ENCODE measurements around the gene LGR4. TPM values are rescaled to one million over a fixed set of nuclear protein-coding genes. Genes with fewer than 3 reads are reported as not detected.
"Not testable (repeated sequence)": the region's sequence is repeated elsewhere in the genome, so short reads cannot be mapped to it uniquely, and the experiment has no call there.

Gene LGR4
- total RNA-seq, 1 donor from 2014 or later = 36.2 TPM

DNA sequence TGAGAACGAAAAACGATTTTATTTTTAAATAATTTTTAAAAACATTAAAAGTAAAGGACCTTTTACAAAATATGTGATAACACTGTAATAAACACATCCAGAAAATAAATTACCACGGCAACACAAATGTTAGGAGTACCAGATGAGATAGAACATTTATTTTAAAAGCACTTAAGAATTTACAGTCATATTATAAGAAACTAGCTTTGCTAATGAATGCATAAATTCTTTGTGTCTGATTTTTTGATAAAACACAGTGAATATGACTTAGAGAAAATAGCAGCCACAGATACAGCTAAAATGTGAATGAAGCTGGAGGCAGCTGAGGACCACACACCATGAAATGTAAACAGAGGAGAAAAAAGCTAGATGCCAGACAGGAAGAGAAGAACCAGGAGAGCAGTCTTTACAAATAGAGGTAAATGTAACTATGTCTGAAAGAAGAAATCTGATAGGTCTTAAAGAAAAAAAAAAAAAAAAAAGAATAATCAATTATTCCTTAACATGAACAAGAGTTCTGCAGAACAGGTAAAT lies 124.2 kb downstream of the LGR4 start:
- H3K27me3 Mint-ChIP-seq (ENCODE audit: low read depth) = no peaks in the 10 kb centered on the region
- TF ChIP-seq, protein P1, sequence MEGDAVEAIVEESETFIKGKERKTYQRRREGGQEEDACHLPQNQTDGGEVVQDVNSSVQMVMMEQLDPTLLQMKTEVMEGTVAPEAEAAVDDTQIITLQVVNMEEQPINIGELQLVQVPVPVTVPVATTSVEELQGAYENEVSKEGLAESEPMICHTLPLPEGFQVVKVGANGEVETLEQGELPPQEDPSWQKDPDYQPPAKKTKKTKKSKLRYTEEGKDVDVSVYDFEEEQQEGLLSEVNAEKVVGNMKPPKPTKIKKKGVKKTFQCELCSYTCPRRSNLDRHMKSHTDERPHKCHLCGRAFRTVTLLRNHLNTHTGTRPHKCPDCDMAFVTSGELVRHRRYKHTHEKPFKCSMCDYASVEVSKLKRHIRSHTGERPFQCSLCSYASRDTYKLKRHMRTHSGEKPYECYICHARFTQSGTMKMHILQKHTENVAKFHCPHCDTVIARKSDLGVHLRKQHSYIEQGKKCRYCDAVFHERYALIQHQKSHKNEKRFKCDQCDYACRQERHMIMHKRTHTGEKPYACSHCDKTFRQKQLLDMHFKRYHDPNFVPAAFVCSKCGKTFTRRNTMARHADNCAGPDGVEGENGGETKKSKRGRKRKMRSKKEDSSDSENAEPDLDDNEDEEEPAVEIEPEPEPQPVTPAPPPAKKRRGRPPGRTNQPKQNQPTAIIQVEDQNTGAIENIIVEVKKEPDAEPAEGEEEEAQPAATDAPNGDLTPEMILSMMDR (IDR thresholded peaks at IDR 0.05) = no peak
- H3K9me3 Mint-ChIP-seq (ENCODE audit: low read depth) = no peaks in the 10 kb centered on the region
- H3K36me3 Mint-ChIP-seq (ENCODE audit: low read depth) = peaks cover 2% of the 10 kb centered on the region
- peak overlapping the region; percentile 32 for H3K27ac Mint-ChIP-seq (ENCODE audit: unreplicated experiment)
- peaks cover 48% of the 10 kb centered on the region for H3K4me1 Mint-ChIP-seq (ENCODE audit: low read depth)
- no peak for DNase-seq (ENCODE audit: low spot score)
- no peak overlapping the region for H3K4me3 Mint-ChIP-seq (ENCODE audit: unreplicated experiment)

DNA sequence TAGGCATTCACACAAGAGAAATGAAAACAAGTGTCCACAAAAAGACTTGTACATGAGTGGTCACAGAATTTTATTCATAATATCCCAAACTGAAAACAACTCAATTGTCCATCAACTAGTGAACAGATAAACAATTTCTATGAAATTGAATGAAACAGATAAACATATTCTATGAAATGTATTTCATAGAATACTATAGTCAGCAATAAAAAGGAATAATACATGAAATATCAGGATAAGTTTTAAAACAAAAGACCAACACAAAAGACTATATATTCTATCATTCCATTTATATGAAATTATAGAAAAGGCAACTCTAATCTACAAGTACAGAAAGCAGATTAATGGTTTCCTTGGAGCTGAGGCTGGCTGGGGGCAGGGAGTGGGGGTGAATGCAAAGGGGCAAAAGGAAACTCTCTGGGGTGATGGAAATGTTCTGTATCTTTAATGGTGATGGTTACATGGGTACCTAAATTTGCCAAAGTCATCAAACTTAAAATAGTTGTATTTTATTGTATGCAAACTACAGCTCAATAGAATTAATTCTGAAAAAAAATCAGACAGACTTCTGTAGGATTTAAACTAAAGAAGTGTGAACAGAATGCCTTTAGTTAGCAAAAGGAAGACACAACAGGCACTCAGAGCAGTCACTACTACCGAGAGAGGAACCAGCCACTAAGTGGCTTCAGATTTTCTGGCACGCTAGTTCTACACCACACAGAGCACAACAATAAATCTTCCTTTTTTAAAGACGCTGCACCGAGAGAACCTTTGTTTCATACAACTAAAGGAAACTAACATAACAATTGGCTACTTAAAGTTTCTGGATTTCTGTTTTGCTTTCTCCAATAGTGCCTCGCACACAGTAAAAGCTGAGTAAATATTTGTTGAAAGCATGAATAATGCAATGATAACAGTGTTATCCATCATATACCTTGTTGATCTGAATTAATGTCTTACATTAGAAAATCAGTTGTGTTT lies 124.9 kb downstream of the LGR4 start:
- Mint-ChIP-seq H3K4me3 (ENCODE audit: unreplicated experiment) (no peak overlapping the region), H3K9me3 (ENCODE audit: low read depth) (no peaks in the 10 kb centered on the region), H3K4me1 (ENCODE audit: low read depth) (peaks cover 44% of the 10 kb centered on the region), H3K27me3 (ENCODE audit: low read depth) (no peaks in the 10 kb centered on the region), H3K27ac (ENCODE audit: unreplicated experiment) (no peak overlapping the region), H3K36me3 (ENCODE audit: low read depth) (peaks cover 2% of the 10 kb centered on the region)
- DNase-seq (ENCODE audit: low spot score) = no peak
- TF ChIP-seq, protein P1 (IDR thresholded peaks at IDR 0.05) = no peak

DNA sequence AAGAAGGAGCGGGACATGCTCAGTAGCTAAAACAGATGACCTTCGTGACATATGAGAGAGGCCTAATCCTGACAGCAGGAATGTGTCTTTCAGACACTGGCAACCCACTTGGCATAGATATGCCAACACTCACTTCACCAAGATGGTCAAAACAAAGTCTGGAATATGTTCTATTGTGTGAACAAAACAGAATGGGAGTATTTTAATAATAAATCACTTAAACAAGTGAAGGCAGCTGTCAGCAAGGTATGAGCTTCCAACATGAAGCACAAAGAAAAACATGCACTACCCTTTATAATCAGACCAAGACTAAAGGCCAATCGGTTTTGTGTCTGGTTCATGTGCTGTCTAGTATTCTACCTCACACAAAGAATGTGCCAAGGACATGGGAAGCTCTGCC lies 132.6 kb downstream of the LGR4 start:
- Mint-ChIP-seq H3K36me3 (ENCODE audit: low read depth) (peaks cover 2% of the 10 kb centered on the region), H3K27ac (ENCODE audit: unreplicated experiment) (peak overlapping the region; percentile 65), H3K9me3 (ENCODE audit: low read depth) (no peaks in the 10 kb centered on the region), H3K27me3 (ENCODE audit: low read depth) (no peaks in the 10 kb centered on the region), H3K4me3 (ENCODE audit: unreplicated experiment) (no peak overlapping the region), H3K4me1 (ENCODE audit: low read depth) (peaks cover 24% of the 10 kb centered on the region)
- DNase-seq (ENCODE audit: low spot score) = no peak
- TF ChIP-seq, protein P1 (IDR thresholded peaks at IDR 0.05) = no peak

DNA sequence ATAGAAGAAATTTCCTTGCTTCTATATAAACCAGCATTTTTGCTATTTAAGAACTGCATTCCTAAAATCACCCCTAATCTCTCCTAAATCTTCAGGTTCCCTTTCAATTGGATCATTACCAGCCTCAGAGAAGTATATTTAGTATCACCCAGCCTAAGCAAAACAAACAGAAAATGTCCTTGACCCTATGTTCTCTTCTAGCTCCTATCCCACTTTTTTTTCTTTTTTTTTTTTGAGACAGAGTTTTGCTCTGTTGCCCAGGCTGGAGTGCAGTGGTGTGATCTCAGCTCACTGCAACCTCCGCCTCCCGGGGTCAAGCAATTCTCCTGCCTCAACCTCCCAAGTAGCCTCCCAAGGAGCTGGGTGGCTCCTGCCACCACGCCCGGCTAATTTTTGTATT lies 137.8 kb downstream of the LGR4 start:
- not testable (repeated sequence) for DNase-seq (ENCODE audit: low spot score); H3K27ac Mint-ChIP-seq (ENCODE audit: unreplicated experiment); H3K27me3 Mint-ChIP-seq (ENCODE audit: low read depth); H3K4me3 Mint-ChIP-seq (ENCODE audit: unreplicated experiment); H3K36me3 Mint-ChIP-seq (ENCODE audit: low read depth); H3K9me3 Mint-ChIP-seq (ENCODE audit: low read depth)
- H3K4me1 Mint-ChIP-seq (ENCODE audit: low read depth) = peaks cover 24% of the 10 kb centered on the region

DNA sequence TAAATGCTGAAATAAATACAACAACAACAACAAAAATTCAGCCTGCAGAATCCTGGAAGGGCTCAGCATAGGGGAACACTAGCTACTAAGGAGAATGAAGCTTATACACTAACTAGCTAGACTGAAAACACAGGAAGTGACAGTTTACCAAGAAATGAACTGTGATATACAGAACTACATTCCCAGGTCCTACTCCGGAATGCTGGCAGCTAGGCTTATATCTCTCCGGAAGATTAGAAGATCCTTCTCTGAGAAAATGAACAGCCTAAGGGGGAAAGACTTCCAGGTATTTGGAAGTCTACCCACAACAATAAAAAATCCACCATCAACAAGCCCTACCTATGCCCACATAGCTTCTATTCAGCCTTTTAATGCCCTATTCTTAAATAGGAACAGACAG lies 140.6 kb downstream of the LGR4 start:
- DNase-seq (ENCODE audit: low spot score) = no peak
- no peaks in the 10 kb centered on the region for H3K27me3 Mint-ChIP-seq (ENCODE audit: low read depth)
- H3K9me3 Mint-ChIP-seq (ENCODE audit: low read depth) = no peaks in the 10 kb centered on the region
- TF ChIP-seq, protein P1 (IDR thresholded peaks at IDR 0.05) = no peak
- peaks cover 41% of the 10 kb centered on the region for H3K4me1 Mint-ChIP-seq (ENCODE audit: low read depth)
- H3K4me3 Mint-ChIP-seq (ENCODE audit: unreplicated experiment) = no peak overlapping the region
- H3K36me3 Mint-ChIP-seq (ENCODE audit: low read depth) = peaks cover 9% of the 10 kb centered on the region
- peak overlapping the region; percentile 67 for H3K27ac Mint-ChIP-seq (ENCODE audit: unreplicated experiment)

Data from chondrocyte (in vitro differentiated cells).